HG02981 (cell line): ENCODE measurements around the gene NEK9.
"Not testable (repeated sequence)": the region's sequence is repeated elsewhere in the genome, so short reads cannot be mapped to it uniquely, and the experiment has no call there.

Source experiments
- ATAC-seq: cut with Tn5 transposase; IDR thresholded peaks from one replicate; pipeline ENCODE4 v1.9.1; 2021; ENCODE audit warnings: mild to moderate bottlenecking, moderate library complexity; ENCODE audit not compliant: unreplicated experiment

The NEK9 gene

DNA sequence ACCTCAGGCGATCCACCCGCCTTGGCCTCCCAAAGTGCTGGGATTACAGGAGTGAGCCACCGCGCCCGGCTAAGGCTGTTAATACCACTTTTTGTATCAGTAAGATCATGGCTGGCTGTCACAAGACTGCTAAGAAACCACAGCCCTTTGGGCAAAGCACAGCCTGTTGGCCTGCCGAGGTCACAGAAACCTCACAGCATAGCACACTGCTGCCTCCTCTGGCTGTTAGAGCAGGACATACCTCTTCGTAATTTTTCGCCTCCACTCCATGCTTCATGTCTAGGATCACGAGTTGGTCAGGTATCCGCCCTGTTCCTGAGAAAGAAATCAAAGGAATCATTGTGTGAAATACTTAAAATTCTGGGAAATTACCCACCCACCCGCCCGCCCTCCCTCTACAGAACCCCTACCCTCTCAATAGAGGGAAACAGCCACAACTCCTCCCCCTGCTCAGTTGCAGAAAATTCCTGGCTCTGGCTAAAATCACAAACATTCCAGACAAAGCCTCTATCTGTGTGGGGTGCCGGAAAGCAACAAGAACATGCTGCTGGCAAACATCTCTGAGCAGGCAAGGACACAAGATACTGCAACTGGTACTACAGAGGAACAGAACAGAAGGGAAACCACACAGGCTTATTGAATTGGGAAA lies 20.7 kb upstream of the NEK9 start:
- ATAC-seq = no peak

DNA sequence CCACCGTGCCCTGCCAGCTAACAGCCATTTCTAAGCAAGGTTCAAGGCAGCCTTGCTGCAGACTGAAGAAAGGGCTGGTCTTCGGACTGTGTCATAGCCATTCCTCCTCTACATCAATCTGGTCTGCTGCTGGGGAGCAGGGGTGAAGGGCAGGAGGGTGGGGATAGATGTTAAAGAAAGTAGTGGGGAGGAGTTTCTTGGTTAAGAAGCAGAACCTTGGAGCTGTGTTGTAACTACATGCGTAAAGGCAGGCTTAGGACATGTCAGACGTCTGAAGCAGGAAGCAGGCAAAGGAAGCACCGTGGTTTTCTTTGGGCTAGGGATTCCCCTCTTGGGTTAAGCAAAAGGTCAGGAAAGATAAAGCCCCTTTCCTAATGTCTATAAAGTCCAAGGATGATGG lies 18.1 kb upstream of the NEK9 start:
- no peak for ATAC-seq

DNA sequence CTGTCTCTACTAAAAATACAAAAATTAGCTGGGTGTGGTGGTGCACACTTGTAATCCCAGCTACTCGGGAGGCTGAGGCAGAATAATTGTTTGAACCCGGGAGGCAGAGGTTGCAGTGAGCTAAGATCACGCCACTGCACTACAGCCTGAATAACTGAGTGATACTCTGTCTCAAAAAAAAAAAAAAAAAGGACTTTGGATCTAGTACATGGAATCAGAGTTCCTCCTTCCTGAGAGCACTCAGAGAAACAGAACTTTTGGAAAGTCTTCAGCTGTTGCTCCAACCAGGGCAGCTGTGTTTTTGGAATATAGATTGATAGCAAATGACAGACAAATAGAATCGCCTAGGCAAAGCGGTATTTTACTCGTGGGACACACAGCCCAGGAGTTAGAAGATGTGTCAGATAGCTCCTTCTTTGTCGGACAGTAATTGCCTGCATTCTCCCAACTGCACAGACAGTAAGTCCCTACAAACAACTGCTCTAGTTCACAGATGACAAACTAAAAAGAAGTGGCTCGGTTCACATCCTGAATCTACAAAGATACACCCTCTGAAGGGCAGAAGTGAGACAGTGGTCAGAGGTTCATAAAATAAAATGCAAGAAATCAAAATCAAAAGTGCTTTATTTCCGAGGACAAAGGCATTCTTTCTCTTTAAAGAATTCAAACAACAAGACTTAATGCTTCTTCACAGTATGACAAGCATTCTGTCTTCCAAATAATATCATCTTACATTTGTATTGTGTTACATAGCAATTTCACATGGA lies 17.1 kb upstream of the NEK9 start:
- no peak for ATAC-seq

DNA sequence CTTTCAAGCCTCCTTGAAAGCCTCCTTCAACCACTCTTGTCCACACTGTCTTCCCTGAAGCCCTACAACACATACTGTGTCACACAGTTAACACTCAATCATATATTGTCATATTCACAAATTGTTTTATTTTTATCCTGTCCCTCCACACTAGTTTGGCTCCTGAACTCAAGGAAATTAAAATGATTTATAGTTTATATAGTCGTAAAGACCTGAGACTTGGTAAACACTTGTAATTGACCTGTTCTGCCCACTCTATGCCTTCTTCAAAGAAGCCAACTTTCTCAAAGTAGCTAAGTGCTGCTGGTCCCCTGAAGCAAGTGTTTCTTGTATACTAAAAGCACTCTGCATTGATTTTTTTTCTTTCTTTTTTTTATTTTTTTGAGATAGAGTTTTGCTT lies 15.6 kb upstream of the NEK9 start:
- ATAC-seq = no peak

DNA sequence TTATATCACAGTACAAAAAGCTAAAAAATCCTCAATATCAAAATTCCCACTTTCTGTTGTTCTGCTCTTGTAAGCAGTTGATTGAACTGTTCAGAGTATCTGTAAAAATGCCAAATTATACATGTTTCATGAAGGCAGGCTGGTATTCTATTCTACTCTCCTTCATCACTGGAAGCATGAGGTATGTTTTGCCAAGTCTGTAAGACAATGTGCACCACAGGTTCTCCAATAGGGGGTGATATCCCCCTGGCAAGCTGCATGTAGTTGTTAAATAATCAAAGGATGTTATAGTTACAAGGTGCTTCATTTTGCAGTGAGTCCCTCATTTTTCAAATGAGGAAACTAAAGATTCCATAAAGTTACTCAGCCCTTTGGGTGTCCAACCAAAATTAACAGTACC lies 15.1 kb upstream of the NEK9 start:
- no peak for ATAC-seq

DNA sequence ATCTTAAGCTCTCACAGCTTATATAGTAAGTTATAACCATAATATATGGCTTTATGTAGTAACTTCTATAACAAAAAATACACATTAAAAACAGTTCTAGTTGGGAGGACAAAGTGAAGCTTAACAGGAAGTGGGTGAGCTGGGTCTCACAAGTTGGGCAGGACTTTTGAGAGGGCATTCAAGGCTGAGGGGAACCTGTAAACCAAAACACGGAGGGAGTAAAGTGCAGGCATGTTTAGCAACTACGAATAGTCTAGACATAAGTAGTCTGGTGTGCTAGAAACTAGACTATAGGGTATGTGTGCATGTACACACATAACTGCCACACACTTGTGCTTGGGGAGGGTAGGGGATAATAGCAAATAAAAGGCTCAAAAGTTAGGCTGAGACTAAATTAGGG lies 14.2 kb upstream of the NEK9 start:
- ATAC-seq = no peak

DNA sequence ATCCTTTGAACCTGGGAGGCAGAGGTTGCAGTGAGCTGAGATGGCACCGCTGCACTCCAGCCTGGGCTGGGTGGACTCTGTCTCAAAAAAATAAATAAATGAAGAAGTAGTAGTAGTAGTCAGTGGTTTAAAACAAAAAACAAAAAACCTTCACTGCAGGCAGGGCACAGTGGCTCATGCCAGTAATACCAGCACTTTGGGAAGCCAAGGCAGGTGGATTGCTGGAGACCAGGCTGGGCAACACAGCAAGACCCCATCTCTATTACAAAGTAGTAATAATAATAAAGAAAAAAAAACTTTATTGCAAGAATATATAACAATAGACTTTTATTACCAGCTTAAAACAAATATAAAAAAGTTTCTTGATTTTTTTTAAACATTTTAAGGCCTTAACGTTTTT lies 13.8 kb upstream of the NEK9 start:
- ATAC-seq = no peak

DNA sequence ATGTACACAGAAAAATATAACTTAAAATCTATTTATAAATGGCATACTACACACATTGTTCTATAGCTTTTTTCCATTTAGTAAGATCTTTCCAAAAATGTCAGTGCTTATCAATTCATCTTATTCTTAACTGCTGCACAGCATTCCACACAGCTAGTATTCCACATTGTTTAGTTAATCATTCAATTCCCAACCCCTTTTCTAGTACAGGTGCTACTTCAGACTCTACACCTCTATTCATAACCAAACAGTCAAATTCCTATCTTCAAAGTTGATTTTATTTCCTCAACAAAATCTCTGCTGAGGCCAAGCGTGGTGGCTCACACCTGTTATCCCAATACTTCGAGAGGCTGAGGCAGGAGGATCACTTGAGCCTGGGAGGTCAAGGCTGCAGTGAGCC lies 12.3 kb upstream of the NEK9 start:
- no peak for ATAC-seq

DNA sequence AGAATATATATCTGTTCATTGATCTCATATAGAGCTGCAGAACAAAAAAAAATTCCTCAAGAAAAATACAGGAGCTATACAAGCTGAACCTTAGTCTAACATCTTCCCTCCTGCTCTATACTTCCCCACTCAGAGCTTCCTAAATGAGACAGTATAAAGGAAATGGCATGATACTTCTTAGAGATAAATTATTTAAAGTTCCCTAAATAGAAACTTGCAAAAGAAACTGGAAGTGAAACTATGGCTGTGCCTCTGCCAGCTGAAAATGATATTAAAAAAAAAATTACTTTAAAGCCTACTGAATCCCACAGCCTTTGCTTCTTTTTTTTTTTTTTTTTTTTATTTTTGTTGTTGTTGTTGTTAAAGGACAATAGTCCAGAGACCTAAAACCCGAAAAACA lies 11.6 kb upstream of the NEK9 start:
- no peak for ATAC-seq

DNA sequence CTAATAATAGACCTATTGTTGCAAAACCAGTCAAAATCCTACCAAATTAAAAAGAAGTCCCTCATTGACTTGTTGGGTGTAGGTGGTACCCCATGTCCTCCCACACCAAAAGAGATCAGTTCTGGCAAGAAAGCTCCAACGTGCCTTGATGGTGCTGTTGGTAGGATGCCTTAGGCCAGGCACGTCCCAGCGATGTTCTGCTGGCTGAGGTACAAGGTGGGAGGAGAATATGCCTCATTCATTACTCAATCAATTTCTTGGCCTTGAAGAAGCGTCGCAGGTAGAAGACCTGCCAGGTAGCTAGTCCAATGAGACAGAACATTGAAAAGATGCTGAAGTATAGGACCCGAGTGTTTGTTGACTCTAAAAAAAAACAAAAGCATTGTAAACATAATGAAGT lies 7.8 kb upstream of the NEK9 start:
- no peak for ATAC-seq

DNA sequence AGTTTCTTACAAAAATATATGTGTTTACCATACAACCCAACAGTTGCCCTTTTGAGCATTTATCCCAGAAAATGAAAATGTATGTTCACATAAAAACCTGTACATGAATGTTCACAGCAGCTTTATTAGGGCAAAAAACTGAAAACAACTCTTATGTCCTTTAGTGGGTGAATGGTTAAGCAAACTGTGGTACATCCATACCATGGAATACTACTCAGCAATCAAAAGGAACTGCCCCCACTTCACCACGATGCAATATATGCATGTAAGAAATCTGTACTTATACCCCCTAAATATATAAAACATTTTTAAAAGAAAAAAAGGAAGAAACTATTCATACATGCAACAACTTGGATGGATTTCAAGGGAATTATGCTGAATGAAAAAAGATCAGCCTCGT lies 6.7 kb upstream of the NEK9 start:
- no peak for ATAC-seq

DNA sequence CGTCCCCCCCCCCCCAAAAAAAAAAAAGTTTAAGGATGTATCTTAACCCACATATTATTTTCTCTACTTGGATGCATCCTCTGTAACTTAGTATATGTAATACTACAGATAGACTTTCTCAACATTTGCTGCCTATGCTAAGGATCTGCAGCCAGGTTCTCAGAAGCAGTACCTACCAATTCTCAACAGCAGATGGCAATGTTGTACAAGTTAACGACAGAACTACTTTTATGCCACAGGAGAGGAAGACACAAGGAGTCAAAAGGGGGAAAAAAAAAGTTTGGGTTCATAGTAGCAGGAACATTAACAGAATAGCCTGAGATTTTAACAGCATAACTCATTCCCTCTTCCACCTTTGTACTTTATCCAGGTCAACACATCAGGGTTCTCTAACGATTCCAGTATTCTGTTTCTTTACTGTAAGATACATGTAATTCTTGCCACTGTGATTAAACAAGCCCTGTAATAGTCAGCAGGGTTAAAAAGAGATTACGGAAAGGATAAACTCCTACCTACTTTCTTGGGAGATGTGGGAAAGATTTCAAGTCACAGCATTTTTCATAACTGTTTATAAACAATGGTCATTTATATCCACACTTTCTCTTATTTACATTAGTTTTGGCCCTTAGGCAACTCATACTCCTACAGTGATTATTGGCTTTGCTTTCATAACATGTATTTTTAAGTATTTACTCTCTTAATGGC lies 5.7 kb upstream of the NEK9 start:
- no peak for ATAC-seq

DNA sequence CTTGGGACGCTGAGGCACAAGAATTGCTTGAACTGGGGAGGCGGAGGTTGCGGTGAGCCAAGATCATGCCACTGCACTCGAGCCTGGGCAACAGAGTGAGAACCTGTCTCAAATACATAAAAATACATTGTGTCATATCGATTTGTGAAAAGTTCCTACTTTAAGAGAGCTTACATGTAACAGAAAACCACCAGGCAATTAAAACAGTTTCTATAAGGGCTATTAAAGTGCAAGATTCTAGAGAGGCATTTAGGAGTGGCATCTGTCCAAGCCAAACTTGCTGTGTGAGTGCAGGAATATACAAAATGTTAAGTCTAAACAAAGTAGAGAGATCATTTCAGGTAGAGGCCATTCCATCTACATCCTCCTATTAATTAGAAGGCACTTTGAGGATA lies 1.7 kb upstream of the NEK9 start:
- ATAC-seq = no peak

DNA sequence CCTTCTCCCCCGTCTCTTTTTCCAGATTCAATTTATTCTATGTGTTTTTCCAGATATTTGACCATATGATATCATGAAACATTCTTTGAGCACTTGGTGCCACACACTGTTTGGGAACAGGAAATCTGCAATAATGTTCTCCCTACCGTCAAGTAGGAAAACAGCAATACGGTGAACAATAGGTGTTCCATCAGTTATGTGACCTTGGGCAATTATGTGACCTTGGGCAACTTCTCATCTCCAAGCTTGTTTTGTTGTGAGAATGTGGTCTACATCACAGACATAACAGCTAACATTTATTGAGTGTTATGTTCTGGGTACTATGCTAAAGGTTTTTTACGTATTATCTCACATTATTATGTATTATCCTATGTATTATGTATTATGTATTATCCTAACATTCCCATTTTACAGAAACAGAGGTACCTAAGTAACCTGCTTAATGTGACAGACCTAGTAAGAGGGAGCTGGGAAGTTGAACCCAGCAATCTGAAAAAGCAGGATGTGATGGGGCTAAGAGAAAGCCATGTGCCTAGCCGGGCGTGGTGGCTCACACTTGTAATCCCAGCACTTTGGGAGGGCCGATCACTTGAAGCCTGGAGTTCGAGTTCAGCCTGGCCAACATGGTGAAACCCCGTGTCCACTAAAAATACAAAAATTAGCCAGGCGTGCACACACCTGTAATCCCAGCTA lies 1.2 kb upstream of the NEK9 start:
- no peak for ATAC-seq

DNA sequence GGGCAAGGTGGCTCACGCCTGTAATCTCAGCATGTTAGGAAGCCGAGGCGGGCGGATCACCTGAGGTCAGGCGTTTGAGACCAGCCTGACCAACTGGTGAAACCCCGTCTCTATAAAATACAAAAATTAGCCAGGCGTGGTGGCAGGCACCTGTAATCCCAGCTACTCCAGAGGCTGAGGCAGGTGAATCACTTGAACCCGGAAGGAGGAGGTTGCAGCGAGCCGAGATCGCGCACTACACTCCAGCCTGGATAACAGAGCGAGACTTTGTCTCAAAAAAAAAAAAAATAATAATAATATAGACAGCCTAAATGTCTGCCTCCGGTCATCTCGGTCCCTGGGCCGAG lies 599 bp upstream of the NEK9 start:
- not testable (repeated sequence) for ATAC-seq

DNA sequence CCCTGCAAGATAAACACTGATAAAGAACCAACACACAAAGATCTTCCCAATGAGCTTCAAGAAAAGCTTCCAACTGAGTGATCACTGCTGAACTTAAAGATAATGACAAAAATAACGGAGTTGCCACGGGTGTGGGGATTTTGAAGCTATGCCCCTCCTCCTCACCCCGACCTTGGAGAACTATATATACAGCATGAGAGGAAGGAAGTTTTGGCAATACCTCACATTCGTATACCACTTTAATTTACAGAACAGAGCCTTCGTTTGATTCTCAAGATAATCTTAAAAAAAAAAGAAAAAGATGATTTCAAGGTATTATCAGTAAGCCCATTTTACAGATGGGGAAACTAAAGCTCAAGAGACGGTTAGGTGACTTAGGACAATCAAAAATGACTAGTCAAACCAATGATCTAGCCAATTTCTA lies 715 bp downstream of the NEK9 start:
- no peak for ATAC-seq

DNA sequence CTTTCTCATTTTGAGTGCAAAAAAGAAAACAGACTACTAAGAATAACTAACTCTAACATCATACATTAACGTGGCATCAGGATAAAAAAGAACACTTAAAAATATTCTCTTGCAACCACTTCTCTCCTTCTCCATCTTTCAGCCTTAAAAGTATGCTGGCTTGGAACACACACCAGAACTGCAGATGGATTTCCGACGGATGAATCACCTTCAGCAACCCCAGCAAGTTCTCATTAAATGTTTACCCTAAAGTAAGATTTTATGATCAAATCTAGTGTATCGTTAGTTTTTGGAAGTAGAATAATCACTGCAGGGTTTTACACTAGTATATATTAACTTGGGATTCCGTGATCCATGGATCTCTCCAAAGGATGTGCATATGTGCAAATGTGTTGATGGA lies 1.2 kb downstream of the NEK9 start:
- ATAC-seq = no peak

DNA sequence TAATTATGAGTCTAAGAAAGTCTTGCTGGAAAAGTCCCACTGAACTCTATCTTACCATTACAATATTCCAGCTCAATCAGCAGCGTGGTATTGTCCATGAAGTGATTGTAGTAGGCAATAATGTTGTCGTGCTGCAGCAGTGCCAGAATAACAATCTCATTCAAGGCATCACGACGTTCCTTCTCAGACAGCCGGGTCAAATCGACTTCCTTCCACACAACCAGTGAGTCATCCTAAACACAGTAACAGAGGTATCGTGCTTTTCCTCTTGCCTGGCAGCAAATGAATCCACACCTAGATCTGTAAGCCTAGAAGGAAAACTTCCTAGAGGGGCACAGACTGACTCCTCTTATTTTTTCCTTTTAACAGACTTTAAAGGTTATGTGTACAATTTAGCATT lies 2.9 kb downstream of the NEK9 start:
- ATAC-seq = no peak

DNA sequence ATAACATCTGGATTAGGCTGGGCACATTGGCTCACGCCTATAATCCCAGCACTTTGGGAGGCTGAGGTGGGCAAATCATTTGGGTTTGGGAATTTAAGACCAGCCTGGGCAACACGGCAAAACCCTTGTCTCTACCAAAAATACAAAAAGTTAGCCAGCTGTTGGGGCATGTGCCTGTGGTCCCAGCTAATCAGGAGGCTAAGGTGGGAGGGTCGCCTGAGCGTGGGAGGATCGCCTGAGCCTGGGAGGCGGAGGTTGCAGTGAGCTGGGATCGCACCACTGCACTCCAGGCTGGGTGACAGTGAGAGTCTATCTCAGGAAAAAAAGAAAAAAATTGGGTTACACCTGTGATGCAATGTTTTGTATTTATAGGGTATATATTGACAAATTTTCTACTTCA lies 5.3 kb downstream of the NEK9 start:
- ATAC-seq = no peak

DNA sequence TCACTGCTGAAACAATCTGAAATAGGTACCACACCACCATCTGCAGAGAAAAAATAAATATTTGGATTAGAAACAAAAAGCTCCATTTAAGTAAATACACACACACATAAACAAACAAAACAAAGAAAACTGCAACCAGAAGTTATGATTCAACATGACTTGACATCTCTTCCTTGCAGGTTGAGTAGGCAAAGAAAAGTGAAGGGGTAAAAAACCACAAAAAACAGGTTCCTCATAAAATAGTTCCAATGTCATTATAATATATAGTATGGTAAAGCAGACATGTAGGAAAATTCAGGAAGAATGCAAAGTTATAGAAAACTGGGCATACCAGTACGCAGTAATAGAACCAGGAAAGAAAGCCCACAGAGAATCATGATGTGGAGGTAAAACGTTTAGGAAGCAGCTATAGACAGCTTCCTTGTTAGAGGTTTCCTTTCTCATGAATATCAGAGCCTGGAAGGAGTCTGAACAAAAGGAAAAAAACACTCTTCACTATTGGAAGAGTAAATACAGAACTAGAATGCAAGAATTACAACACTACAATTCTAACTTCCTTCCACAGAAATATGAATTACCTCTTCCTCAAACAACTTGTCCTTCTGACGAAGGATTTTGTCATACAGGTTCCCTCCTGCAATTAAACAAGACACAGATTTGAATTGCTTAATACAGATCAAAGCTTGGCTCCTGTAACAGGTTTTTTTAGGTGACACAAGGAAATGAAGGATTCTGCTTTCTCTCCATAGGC lies 6.1 kb downstream of the NEK9 start:
- ATAC-seq = no peak

DNA sequence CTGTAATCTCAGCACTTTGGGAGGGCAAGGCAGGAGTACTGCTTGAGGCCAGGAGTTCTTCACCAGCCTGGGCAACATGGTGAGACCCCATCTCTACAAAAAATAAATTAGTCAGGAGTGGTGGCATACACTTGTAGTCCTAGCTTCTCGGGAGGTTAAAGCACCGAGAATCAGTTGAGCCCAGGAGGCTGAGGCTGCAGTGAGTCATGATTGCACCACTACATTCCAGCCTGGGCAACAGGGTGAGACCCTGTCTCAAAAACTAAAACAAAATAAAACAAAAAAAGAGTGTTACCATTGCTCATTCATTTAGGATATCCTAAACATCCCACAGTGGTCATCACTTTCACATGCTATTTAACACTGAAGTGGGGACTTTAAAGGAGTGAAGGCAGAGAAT lies 7.8 kb downstream of the NEK9 start:
- ATAC-seq = no peak
